ENCODE data around the gene OLFML2B.

DNA sequence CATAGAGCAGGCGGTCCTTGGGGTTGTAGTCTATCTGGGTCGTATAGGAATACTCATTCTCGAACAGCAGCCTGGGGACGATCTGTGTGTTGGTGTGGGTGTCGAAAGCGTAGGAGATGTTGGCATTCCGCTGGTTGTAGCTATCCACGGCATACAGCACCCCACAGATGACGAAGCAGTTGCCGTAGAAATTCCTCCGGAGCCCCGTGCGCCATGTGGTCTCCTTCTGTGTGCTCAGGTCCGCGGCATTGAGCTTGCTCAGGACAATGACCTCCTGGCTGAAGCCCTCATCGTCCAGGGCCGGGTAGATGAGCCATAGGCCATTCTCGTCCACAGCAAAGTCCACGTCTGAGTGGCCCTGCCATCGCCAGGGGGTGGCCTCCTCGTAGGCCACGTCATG is 39.9 kb downstream of the OLFML2B start:
- TF ChIP-seq GATA2 (IDR thresholded peaks at IDR 0.05; ENCODE audit: low read depth, low read length): no peak
- no peak for TF ChIP-seq GATA3 (IDR thresholded peaks at IDR 0.05; ENCODE audit: low read depth, low read length)
